Dermis blood vessel endothelial cell (primary cell): ENCODE data around the gene HLA-DRB1. TPM values are rescaled to one million over a fixed set of nuclear protein-coding genes. Genes with fewer than 3 reads are reported as not detected.
"Not testable (repeated sequence)": the region's sequence is repeated elsewhere in the genome, so short reads cannot be mapped to it uniquely, and the experiment has no call there.

Experiments
- DNase-seq: peaks from one replicate; pipeline ENCODE4 v3.0.0; 2010
- total RNA-seq: library from RNA; depleted of rRNA; stranded (reverse); fragments of >200 nt; gene quantifications from 2 replicates; pipeline ENCODE4 v1.2.3, GENCODE V29; 2014

The HLA-DRB1 gene
- total RNA-seq, 1 donor from 2014 or later, result 0.17 TPM

GRCh38 chr6:32554116-32554965 lies 35.3 kb downstream of the HLA-DRB1 start:
- no peak for DNase-seq

DNA sequence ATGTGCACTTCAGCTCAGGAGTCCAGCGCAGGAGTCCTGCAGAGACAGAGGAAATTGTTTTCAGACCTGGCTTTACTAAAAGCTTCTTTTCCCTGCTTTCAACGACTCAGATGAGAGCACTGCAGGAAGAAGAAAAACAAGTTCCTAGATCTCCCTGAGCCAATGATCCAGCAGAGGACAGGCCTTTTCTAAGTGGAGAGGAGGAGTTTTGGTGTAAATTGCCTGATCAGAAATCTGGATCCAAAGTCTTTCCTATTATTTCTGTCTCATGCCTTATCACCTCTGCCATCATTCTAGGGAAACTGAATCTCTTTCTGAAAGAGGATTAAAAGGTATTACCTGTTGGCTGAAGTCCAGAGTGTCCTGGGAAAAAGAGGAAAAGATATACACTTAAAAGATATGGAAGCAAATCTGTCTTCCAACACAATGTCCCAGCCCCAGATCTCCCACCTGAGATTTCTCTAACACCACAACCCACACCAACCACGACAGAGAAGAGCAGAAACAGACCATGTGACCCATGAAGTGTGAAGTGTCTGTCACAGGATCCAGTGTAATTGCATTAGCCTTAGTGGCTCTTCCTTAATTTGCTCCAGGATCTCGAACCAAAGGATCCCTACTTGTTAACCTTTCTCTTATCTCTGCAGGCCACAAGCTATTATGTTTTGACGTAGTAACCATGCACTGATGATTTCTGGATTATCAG lies 36.5 kb downstream of the HLA-DRB1 start:
- no peak for DNase-seq

- peak; percentile 71 for DNase-seq
Observed at GRCh38 chr6:32551410-32551809, 38.2 kb downstream of the HLA-DRB1 start.

DNA sequence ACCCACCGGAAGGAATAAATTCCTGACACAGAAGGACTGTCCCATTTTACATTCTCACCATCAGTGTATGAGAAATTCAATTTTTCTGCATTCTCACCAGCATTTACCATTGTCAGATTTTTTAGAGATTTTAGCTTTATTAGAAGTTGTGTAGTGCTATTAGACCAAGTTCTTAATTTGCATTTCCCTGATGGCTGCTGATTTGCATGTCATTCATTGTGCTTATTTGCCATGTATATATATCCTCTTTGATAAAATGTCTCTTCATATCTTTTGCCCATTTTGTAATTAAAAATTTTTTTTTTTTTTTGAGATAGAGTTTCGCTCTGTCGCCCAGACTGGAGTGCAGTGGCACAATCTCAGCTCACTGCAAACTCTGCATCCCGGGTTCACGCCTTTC lies 49.8 kb downstream of the HLA-DRB1 start:
- DNase-seq, result no peak

GRCh38 chr6:32530431-32530793 lies 59.2 kb downstream of the HLA-DRB1 start:
- not testable (repeated sequence) for DNase-seq

DNA sequence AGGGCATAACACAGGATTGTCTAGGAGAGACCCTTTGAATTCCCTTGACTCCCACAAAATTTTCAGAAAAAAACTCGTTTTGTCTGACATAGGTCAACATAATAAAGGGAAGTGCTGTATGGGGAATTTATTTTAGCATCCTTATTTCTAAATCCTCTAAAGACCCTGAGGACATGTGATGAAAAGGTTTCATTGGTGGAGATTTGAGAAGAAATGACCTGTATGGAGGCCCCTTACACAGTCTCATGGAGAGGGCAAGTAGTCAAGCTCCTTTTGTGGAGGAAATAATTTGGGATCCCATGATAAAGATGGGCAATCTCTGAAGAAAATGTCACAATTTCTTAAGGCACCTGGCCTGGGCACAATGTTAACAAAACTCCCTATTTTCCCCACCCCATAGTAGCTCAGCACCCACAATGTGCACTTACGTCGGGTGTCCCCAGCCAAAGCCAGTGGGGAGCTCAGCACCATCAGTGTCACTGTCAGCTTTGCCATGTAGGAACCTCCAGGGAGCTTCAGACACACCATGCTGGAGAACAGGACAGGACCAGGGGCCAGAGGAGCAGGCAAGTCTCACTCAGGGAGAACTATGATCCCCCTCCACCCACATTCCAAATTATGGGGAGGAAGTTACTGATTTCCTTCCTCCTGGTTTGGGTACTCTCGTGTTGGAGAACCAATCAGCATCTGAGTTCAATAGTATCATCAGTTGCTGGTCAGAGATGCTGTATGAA lies 59.8 kb downstream of the HLA-DRB1 start, which contains the start of gene HLA-DRB5:
Gene HLA-DRB5, minus strand, starts transcription at position 591 of the 734 bp plus-strand sequence. Its CDS starts 63 bp downstream, at position 528.
- DNase-seq, result peak; percentile 52

Other genes with a start within 250 kb of the HLA-DRB1 start
- not detected in 2 replicates for gene TSBP1, start 217.9 kb downstream of the HLA-DRB1 start, total RNA-seq
- gene BTNL2, start 182.7 kb downstream of the HLA-DRB1 start, total RNA-seq, result not detected in 2 replicates
- gene HLA-DRA, start 150.0 kb downstream of the HLA-DRB1 start, total RNA-seq, result 0.09 TPM in 1 of 2 replicates, not detected in the other
- gene HLA-DRB5, start 59.6 kb downstream of the HLA-DRB1 start, total RNA-seq, result not detected in 2 replicates
- gene HLA-DQA1, start 47.6 kb upstream of the HLA-DRB1 start, total RNA-seq, result not detected in 2 replicates
- not detected in 2 replicates for gene HLA-DQB1, start 76.8 kb upstream of the HLA-DRB1 start, total RNA-seq
- gene HLA-DQA2, start 151.5 kb upstream of the HLA-DRB1 start, total RNA-seq, result not detected in 2 replicates
- gene HLA-DQB2, start 173.7 kb upstream of the HLA-DRB1 start, total RNA-seq, result not detected in 2 replicates
- not detected in 2 replicates for gene HLA-DOB, start 227.2 kb upstream of the HLA-DRB1 start, total RNA-seq
- 22.8 and 39.0 TPM in 2 replicates for gene TAP2, start 248.9 kb upstream of the HLA-DRB1 start, total RNA-seq